GM12878 (cell line): ENCODE results near the gene NINJ1.

Experiments
- CTCF ChIP-seq, 3 experiments: IDR thresholded peaks in 2 of 3; conservative IDR thresholded peaks in 1 of 3; 2 replicates each; pipeline ENCODE4 v1.5.1; 2011; ENCODE audit warnings: low read depth in 3 of 3, low read length in 3 of 3, mild to moderate bottlenecking in 3 of 3, control low read depth in 2 of 3, moderate library complexity in 2 of 3, inconsistent platforms in 1 of 3, mixed read lengths in 1 of 3; ENCODE audit not compliant: control insufficient read depth in 2 of 3, insufficient read depth in 1 of 3; ENCODE audit errors: extremely low read depth in 1 of 3
- MAX ChIP-seq: IDR thresholded peaks from 2 replicates; pipeline ENCODE4 v1.6.1; 2012; ENCODE audit warnings: low read depth, low read length, improper control_type of control experiment
- SP1 ChIP-seq: IDR thresholded peaks from one replicate; pipeline ENCODE4 v1.6.1; 2011; ENCODE audit warnings: low read depth, low read length

GRCh38 chr9:93120846-93121315 is 13.2 kb downstream of the NINJ1 start:
- TF ChIP-seq CTCF (IDR thresholded peaks at IDR 0.05 in 2 of 3, conservative IDR thresholded peaks at IDR 0.05 in 1 of 3; ENCODE audit: control insufficient read depth in 2 of 3, extremely low read depth in 1 of 3, insufficient read depth in 1 of 3, low read depth in 3 of 3, low read length in 3 of 3) (no peak), MAX (no peak), SP1 (no peak)
